HCT116 (cell line): Measurements from ENCODE around the gene CCK.

Experiments used
- CBX3 ChIP-seq: IDR thresholded peaks from 2 replicates; pipeline ENCODE4 v1.6.1; 2012; ENCODE audit warnings: low read depth
- CTCF ChIP-seq, 3 experiments: fragments of 200-600 bp in 1 of 3; sonication (generic) in 1 of 3; IDR thresholded peaks in 2 of 3; conservative IDR thresholded peaks in 1 of 3; 2 replicates each; pipeline ENCODE4 v1.5.1; 2012 to 2017; ENCODE audit warnings: low read depth in 2 of 3, low read length in 2 of 3, antibody characterized with exemption in 1 of 3, borderline replicate concordance in 1 of 3, control low read depth in 1 of 3, mild to moderate bottlenecking in 1 of 3, mixed read lengths in 1 of 3, mixed run types in 1 of 3, moderate library complexity in 1 of 3; ENCODE audit not compliant: insufficient read depth in 1 of 3
- EGR1 ChIP-seq: IDR thresholded peaks from 2 replicates; pipeline ENCODE4 v1.6.1; 2012; ENCODE audit warnings: low read depth
- EZH2 ChIP-seq: fragments of 200-600 bp; sonication (generic); IDR thresholded peaks from 2 replicates; pipeline ENCODE4 v1.6.1; 2017; ENCODE audit warnings: antibody characterized with exemption, mixed run types
- FOSL1 ChIP-seq: IDR thresholded peaks from 2 replicates; pipeline ENCODE4 v1.6.1; 2012; ENCODE audit warnings: low read depth
- MAX ChIP-seq: IDR thresholded peaks from 2 replicates; pipeline ENCODE4 v1.6.1; 2012
- POLR2AphosphoS5 ChIP-seq: IDR thresholded peaks from 2 replicates; pipeline ENCODE4 v1.6.1; 2011; ENCODE audit warnings: mild to moderate bottlenecking, low read depth, low read length, moderate library complexity
- RAD21 ChIP-seq: IDR thresholded peaks from 2 replicates; pipeline ENCODE4 v1.6.1; 2012; ENCODE audit warnings: low read depth, mild to moderate bottlenecking

GRCh38 chr3:42214565-42215283 lies 51.3 kb downstream of the CCK start:
- no peak for TF ChIP-seq CBX3
- TF ChIP-seq RAD21: no peak
- no peak for TF ChIP-seq EGR1
- TF ChIP-seq CTCF (IDR thresholded peaks at IDR 0.05 in 2 of 3, conservative IDR thresholded peaks at IDR 0.05 in 1 of 3; ENCODE audit: borderline replicate concordance in 1 of 3, insufficient read depth in 1 of 3, low read depth in 2 of 3, low read length in 2 of 3): no peak
- TF ChIP-seq EZH2: no peak
- no peak for TF ChIP-seq FOSL1
- no peak for TF ChIP-seq MAX
- no peak for TF ChIP-seq POLR2AphosphoS5
